Spleen (tissue), 7 donors: ENCODE measurements around the gene APBB2.

Experiments used
- POLR2A ChIP-seq, 3 donors: fragments of 450-650 bp; IDR thresholded peaks; one replicate each; pipeline ENCODE4 v1.5.1; 2017; ENCODE audit warnings: antibody characterized with exemption in 3 of 3, mild to moderate bottlenecking in 1 of 3
- POLR2AphosphoS5 ChIP-seq, 3 donors: sonication (generic); formaldehyde crosslinking; IDR thresholded peaks; one replicate each; pipeline ENCODE4 v1.5.1; 2017; ENCODE audit warnings: antibody characterized with exemption in 3 of 3
- TF ChIP-seq, protein P1 (sequence below), 11 experiments: fragments of 200-600 bp in 7 of 11; fragments of 450-650 bp in 4 of 11; sonication (generic) in 4 of 11; IDR thresholded peaks in 8 of 11; conservative IDR thresholded peaks in 3 of 11; 1 replicate in 7 of 11; 2 replicates in 4 of 11; pipeline versions ENCODE4 v1.4.0 to v1.8.0; 2016 to 2021; ENCODE audit warnings: antibody characterized with exemption in 11 of 11, inconsistent platforms in 4 of 11, mild to moderate bottlenecking in 1 of 11
- donor health status: DM: no; HTN: no; CAD: no; lungs with moderate emphysema.
- donor health status: DM: no; HTN: no; CAD: no.
- donor health status: DM: no; HTN: no; CAD: no.

DNA sequence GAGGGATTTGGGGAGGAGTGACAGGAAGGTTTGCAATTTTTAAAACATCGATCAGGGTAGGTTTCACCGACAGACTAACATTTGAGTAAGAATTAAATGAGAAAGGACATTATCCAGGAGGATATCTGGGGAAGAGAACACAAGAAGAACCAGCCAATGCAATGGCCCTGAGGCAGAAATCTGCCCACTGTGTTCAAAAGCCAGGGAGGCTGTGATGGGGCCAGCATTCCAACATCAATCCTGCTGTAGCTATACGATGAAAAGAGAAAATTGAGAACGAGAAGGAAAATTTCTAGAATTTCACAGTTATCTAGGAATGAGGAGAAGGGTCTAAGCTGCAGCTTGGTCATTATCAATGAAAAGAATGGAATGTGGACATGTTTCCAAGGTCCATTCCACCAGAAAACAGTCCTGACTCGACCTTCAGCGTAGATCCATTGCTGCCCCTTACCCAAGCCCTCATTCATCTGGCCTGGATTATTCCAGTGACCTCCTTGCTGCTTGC, 84.4 kb downstream of the APBB2 start:
- TF ChIP-seq, protein P1, sequence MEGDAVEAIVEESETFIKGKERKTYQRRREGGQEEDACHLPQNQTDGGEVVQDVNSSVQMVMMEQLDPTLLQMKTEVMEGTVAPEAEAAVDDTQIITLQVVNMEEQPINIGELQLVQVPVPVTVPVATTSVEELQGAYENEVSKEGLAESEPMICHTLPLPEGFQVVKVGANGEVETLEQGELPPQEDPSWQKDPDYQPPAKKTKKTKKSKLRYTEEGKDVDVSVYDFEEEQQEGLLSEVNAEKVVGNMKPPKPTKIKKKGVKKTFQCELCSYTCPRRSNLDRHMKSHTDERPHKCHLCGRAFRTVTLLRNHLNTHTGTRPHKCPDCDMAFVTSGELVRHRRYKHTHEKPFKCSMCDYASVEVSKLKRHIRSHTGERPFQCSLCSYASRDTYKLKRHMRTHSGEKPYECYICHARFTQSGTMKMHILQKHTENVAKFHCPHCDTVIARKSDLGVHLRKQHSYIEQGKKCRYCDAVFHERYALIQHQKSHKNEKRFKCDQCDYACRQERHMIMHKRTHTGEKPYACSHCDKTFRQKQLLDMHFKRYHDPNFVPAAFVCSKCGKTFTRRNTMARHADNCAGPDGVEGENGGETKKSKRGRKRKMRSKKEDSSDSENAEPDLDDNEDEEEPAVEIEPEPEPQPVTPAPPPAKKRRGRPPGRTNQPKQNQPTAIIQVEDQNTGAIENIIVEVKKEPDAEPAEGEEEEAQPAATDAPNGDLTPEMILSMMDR (IDR thresholded peaks at IDR 0.05 in 8 of 11, conservative IDR thresholded peaks at IDR 0.05 in 3 of 11): no peak
- TF ChIP-seq POLR2AphosphoS5 (IDR thresholded peaks at IDR 0.05): no peak
- TF ChIP-seq POLR2A (IDR thresholded peaks at IDR 0.05): no peak
